ENCODE measurements around the gene GRIN2C.

DNA sequence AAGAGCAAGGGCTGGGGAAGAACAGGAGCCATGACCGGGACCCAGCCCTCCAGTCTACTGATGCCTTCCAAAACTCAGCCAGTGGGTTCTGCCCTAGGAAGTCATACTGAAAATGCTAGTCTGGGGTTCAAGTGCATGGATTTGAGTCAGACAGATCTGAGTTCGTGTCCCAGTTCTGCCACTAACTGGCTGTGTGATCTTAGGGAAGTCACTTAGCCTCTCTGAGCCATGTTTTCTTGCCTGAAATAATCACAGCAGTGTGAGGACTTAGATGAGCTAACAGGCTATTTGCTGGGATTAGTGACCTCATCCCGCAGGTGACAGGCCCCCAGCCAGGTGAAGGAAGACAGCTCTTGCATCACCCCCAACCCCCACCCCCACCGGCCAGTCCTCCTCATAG, 4.4 kb downstream of the GRIN2C start:
- TF ChIP-seq, protein P1, sequence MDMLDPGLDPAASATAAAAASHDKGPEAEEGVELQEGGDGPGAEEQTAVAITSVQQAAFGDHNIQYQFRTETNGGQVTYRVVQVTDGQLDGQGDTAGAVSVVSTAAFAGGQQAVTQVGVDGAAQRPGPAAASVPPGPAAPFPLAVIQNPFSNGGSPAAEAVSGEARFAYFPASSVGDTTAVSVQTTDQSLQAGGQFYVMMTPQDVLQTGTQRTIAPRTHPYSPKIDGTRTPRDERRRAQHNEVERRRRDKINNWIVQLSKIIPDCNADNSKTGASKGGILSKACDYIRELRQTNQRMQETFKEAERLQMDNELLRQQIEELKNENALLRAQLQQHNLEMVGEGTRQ (IDR thresholded peaks at IDR 0.05; ENCODE audit: low read depth, low read length), result no peak
- TF ChIP-seq POLR2A (IDR thresholded peaks at IDR 0.05; ENCODE audit: low read depth, low read length) (no peak), FOS (IDR thresholded peaks at IDR 0.05; ENCODE audit: low read depth, low read length) (no peak), NFE2L2 (IDR thresholded peaks at IDR 0.05; ENCODE audit: low read depth, low read length) (no peak), RAD21 (IDR thresholded peaks at IDR 0.05; ENCODE audit: low read length) (no peak), MAFK (IDR thresholded peaks at IDR 0.05; ENCODE audit: low read depth, low read length) (no peak), BHLHE40 (IDR thresholded peaks at IDR 0.05; ENCODE audit: low read depth, low read length) (no peak), SMC3 (IDR thresholded peaks at IDR 0.05; ENCODE audit: low read depth, low read length) (no peak), RFX5 (IDR thresholded peaks at IDR 0.05; ENCODE audit: low read depth, low read length) (no peak), CEBPB (IDR thresholded peaks at IDR 0.05; ENCODE audit: low read depth, low read length) (no peak), CHD1 (IDR thresholded peaks at IDR 0.05; ENCODE audit: low read depth, low read length) (no peak), MXI1 (IDR thresholded peaks at IDR 0.05; ENCODE audit: borderline replicate concordance, low read depth, low read length) (no peak)
- TF ChIP-seq, protein P2, sequence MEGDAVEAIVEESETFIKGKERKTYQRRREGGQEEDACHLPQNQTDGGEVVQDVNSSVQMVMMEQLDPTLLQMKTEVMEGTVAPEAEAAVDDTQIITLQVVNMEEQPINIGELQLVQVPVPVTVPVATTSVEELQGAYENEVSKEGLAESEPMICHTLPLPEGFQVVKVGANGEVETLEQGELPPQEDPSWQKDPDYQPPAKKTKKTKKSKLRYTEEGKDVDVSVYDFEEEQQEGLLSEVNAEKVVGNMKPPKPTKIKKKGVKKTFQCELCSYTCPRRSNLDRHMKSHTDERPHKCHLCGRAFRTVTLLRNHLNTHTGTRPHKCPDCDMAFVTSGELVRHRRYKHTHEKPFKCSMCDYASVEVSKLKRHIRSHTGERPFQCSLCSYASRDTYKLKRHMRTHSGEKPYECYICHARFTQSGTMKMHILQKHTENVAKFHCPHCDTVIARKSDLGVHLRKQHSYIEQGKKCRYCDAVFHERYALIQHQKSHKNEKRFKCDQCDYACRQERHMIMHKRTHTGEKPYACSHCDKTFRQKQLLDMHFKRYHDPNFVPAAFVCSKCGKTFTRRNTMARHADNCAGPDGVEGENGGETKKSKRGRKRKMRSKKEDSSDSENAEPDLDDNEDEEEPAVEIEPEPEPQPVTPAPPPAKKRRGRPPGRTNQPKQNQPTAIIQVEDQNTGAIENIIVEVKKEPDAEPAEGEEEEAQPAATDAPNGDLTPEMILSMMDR (conservative IDR thresholded peaks at IDR 0.05; ENCODE audit: low read depth, low read length), result no peak
- TF ChIP-seq, protein P3, sequence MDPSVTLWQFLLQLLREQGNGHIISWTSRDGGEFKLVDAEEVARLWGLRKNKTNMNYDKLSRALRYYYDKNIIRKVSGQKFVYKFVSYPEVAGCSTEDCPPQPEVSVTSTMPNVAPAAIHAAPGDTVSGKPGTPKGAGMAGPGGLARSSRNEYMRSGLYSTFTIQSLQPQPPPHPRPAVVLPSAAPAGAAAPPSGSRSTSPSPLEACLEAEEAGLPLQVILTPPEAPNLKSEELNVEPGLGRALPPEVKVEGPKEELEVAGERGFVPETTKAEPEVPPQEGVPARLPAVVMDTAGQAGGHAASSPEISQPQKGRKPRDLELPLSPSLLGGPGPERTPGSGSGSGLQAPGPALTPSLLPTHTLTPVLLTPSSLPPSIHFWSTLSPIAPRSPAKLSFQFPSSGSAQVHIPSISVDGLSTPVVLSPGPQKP (IDR thresholded peaks at IDR 0.05; ENCODE audit: borderline replicate concordance, low read depth, low read length), result no peak

Measured in IMR-90 (cell line).